Raji (cell line): ENCODE measurements around the gene MEGF11.

ENCODE experiments used
- POLR2A ChIP-seq: IDR thresholded peaks from 2 replicates; pipeline ENCODE4 v1.6.1; 2011; ENCODE audit warnings: low read depth, low read length, control low read depth; ENCODE audit not compliant: insufficient read depth

The MEGF11 gene

GRCh38 chr15:66184492-66184891 lies 69.1 kb downstream of the MEGF11 start:
- TF ChIP-seq POLR2A, result no peak

- TF ChIP-seq POLR2A, result no peak
Observed at GRCh38 chr15:66180531-66181097, 72.9 kb downstream of the MEGF11 start.

- no peak for TF ChIP-seq POLR2A
Observed at GRCh38 chr15:66178531-66178910, 75.0 kb downstream of the MEGF11 start.

- TF ChIP-seq POLR2A, result no peak
Observed at GRCh38 chr15:66172324-66172980, 81.1 kb downstream of the MEGF11 start.

- no peak for TF ChIP-seq POLR2A
Observed at GRCh38 chr15:66171841-66172240, 81.7 kb downstream of the MEGF11 start.

GRCh38 chr15:66170716-66171115 lies 82.8 kb downstream of the MEGF11 start:
- TF ChIP-seq POLR2A, result no peak

GRCh38 chr15:66170042-66170441 lies 83.5 kb downstream of the MEGF11 start:
- TF ChIP-seq POLR2A, result no peak

GRCh38 chr15:66169625-66170024 lies 83.9 kb downstream of the MEGF11 start:
- no peak for TF ChIP-seq POLR2A

- no peak for TF ChIP-seq POLR2A
Observed at GRCh38 chr15:66169023-66169422, 84.5 kb downstream of the MEGF11 start.

GRCh38 chr15:66167854-66168253 lies 85.7 kb downstream of the MEGF11 start:
- no peak for TF ChIP-seq POLR2A

GRCh38 chr15:66165856-66166255 lies 87.7 kb downstream of the MEGF11 start:
- TF ChIP-seq POLR2A, result no peak

GRCh38 chr15:66164788-66165187 lies 88.8 kb downstream of the MEGF11 start:
- TF ChIP-seq POLR2A, result no peak

GRCh38 chr15:66163553-66163952 lies 90.0 kb downstream of the MEGF11 start:
- no peak for TF ChIP-seq POLR2A

GRCh38 chr15:66162286-66162685 lies 91.3 kb downstream of the MEGF11 start:
- TF ChIP-seq POLR2A, result no peak

- TF ChIP-seq POLR2A, result no peak
Observed at GRCh38 chr15:66161575-66162118, 91.9 kb downstream of the MEGF11 start.

GRCh38 chr15:66161108-66161507 lies 92.4 kb downstream of the MEGF11 start:
- no peak for TF ChIP-seq POLR2A

- no peak for TF ChIP-seq POLR2A
Observed at GRCh38 chr15:66157507-66157906, 96.0 kb downstream of the MEGF11 start.
